GM21381 (cell line): Measurements from ENCODE around the gene PDE7B.
"Not testable (repeated sequence)": the region's sequence is repeated elsewhere in the genome, so short reads cannot be mapped to it uniquely, and the experiment has no call there.

ENCODE experiments used
- ATAC-seq: cut with Tn5 transposase; IDR thresholded peaks from one replicate; pipeline ENCODE4 v1.9.1; 2021; ENCODE audit warnings: mild to moderate bottlenecking, moderate library complexity; ENCODE audit not compliant: unreplicated experiment

The PDE7B gene

DNA sequence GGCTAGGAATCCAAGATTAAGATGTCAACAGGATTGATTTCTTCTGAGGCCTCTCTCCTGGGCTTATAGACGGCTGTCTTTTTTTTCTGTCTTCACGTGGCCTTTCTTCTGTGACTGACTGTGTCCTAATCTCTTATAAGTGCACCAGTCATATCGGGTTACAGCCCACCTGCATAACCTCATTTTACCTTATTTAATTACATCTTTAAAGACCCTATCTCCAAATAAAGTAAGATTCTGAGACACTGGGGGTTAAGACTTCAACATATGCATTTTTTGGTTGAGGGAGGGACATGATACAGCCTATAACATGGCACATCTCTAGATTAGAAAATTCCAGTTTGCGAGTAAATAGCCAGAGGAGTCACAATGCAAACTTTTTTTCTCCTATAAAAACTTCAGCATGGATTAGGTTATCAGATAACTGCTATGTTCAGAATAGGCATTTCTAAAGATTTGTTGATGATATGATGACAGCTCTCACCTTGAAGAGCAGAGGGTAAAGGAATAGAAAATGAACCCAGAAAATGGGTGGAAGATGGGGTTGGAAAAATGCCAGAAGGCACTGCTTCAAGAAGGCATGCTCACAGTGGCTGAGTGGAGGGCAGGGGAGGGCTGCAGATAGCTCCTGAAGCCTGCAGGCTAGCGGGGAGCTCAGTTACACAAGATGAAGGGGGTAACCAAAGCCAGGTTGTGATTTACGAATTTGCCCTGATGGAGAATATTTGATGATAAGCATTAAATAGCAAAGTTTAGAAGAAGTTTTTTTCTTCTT, 8.7 kb upstream of the PDE7B start:
- ATAC-seq = no peak

DNA sequence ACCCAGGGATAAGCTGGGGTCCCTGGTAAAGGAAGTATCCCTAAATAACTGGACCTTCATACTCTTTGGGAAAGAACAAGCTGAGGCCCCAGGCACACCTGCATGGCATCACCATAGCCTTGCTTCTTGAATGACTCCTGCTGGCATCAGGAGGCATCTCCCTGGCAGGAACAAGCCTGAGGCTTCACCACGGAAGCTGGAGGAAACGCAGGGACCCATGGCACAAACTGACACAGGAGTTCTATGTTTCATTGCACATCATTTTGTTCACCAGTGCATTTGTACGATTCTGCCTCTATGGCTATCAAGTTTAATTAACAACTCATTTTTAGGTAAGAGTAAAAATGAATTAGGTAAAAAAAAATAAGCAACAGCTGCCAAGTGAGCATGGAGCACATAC, 619 bp upstream of the PDE7B start:
- no peak for ATAC-seq

GRCh38 chr6:135852746-135853145, 1.2 kb downstream of the PDE7B start:
- ATAC-seq = no peak

GRCh38 chr6:135853227-135853626, 1.7 kb downstream of the PDE7B start:
- ATAC-seq = no peak

GRCh38 chr6:135853986-135854385, 2.5 kb downstream of the PDE7B start:
- ATAC-seq = no peak

DNA sequence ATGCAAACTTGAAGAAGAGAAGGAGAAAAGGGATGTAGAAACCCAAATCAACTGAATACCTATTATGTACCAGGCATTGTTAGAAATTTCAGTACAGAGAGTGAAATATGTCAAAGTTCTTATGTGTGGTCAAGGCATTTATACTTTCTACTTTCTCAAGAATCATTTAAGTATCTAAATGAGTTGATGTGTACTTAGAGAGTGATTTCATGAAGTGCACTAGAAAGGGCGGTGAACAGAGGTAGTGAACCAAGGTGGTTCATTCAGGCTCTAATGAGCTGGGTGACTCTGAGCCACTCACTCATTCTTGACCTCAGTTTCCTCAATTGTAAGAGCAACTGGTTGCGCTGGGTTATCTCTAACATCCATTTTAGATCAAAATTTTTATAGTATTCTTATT, 3.3 kb downstream of the PDE7B start:
- ATAC-seq = no peak

GRCh38 chr6:135858931-135859330, 7.4 kb downstream of the PDE7B start:
- ATAC-seq = no peak

DNA sequence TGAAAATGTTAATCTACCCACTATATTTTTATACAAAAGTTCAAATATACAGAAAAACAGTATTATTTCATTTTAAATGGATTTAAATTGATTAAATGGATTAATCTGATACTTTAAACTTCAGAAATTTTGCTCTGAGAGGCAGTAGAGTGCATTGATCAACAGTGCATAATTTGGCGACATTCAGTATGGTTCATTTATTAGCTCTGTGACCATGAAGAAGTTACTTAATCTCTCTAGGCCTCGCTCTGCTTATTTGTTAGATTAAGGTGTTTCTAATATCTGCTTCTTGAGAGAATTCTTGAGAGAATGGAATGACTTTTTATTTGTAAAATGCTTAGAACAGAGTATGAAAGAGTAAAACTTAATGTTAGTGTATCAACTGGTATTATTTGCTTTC, 8.9 kb downstream of the PDE7B start:
- ATAC-seq = no peak

- no peak for ATAC-seq
Measured at GRCh38 chr6:135861189-135861588, 9.7 kb downstream of the PDE7B start.

DNA sequence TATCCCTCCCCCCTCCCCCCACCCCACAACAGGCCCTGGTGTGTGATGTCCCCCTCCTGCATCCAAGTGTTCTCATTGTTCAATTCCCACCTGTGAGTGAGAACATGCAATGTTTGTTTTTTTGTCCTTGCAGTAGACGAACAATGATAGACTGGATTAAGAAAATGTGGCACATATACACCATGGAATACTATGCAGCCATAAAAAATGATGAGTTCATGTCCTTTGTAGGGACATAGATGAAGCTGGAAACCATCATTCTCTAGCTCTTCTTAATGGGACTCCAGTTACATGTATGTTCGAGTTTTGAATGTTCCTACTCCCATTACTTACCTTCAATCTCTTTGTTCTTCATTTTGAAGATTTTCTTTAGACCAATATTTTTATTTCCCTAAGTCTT, 13.4 kb downstream of the PDE7B start:
- not testable (repeated sequence) for ATAC-seq

- ATAC-seq = no peak
Measured at GRCh38 chr6:135866445-135867123, 15.1 kb downstream of the PDE7B start.

DNA sequence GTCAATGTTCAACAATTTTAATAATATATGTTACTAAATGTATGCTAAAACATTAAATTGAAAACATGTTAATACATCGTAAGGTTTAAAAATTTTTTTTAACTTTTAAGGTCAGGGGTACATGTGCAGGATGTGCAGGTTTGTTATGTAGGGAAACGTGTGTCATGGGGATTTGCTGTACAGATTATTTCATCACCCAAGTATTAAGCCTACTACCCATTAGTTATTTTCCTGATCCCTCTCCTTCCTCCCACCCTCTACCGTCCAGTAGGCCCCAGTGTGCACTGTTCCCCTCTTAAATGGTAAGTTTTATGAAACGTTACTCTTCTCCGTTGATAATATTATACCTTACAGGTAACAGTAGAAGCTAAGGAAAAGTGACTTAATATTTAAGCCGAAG, 15.8 kb downstream of the PDE7B start:
- ATAC-seq = no peak

GRCh38 chr6:135869857-135870256, 18.4 kb downstream of the PDE7B start:
- no peak for ATAC-seq

- ATAC-seq = no peak
Measured at GRCh38 chr6:135870722-135871121, 19.2 kb downstream of the PDE7B start.

DNA sequence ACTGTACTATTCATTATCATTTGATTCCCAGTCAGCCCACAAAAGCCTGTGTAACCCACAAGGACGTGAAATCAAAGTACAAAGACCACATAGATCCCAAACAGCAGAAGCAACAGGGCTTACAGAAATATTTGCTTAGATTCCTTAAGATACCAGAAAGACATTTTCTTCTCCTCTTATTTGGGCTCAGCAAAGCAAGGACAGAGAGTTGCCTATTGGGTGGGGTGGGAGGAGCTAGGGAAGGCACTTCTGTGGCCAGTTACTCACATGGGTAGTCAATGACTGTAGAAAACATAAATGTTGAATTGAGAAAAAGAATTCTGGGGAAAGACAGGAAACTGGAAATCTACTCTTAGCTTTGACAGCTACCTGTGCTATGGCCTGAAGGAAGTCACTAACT, 19.8 kb downstream of the PDE7B start:
- no peak for ATAC-seq

DNA sequence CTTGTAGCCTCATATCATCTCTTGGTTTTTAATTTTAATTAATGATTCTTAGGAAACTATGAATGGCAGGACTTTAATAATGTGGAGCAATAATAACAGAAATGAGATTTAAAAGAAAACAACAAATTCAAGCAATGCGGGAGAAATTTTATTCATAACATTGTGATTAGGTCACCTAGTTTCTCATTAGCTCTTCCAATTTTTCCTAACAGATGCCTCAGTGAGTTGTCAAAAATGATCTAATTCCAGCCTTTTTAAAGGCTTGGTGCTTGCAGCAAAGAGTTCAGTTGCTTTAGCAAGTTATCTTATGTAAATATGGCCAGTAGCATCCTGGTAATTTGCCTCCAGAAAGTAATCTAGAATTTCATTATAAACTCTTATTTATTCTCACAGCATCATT, 20.4 kb downstream of the PDE7B start:
- ATAC-seq = no peak

GRCh38 chr6:135875446-135875845, 23.9 kb downstream of the PDE7B start:
- ATAC-seq = no peak

DNA sequence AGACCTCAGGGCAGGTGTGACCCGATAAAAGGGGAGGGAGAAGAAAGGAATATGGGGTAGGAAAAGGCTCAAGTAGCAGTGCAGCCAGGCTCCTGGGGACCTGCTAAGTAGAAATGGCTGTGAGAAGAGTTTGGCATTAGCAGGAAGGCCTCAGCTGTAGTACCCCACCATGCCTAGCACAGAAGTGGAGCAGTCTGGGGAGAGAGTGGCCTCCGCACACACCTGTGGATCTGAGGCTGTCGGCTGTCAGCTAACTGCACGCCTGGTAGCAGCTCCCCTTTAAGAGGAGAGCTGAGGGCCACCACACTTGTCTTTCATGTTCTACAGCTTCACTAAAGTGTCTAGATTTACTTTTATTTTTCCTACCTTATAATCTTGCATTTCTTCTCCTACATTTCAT, 24.6 kb downstream of the PDE7B start:
- ATAC-seq = no peak

DNA sequence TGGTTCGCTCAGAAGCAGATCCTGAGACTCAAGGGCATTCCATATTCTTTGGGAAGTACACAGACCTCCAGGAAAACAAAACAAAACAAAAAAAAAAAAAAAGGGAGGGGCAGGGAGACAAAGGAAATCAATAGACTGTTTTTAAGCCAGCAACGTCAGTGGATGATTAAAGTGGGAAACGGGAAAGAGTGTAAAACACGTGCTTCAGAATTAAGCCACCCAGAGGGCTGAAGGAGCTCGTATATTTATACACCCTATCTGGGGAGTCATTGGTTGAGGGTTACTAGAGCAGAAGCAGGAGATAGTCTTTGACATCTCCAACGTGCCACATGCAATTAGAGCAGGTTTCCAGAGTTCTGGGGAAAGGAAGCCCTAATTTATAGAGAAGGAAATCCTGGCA, 26.2 kb downstream of the PDE7B start:
- ATAC-seq = no peak

DNA sequence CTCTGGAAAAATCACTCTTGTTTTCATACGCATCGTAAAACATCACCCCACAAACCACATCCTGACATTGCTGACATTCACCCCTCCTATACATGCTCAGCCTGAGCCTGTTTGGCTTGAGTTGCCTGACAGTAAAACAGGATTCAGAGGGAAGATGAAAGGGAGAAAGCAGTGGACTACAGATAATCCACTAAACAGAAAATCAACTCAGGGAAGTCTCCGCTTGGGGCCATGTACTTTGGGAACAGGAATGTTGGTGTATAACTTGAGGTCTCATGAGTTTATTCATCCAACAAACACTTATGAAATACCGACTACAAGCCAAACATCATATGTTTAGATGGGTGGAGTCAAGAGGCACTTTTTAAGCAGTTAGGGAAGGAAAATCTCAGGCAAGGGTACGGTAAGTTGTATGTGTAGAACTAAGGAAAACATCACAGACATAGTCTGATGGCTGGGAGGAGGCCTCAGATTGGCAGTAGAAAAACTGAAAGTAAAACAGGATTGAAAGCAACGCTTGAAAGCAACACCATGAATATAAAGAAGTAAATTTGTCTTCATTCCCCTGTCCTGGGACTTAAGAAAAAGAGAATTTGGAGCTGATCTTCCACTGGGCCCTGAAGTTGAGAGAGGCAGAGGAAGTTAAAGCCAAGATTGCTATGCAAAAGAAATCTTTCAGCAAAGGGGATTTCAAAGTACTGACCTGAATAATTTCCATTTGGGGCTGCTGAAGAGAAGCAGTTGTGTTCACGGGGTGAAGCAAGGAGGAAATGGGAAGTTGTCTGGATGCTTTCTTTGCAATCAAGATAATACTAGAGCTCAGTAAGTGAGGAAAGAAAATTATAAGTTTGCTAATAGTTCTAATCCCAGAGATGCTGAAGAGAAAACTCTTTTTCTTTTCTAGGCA, 28.8 kb downstream of the PDE7B start:
- peak; percentile 92 for ATAC-seq

DNA sequence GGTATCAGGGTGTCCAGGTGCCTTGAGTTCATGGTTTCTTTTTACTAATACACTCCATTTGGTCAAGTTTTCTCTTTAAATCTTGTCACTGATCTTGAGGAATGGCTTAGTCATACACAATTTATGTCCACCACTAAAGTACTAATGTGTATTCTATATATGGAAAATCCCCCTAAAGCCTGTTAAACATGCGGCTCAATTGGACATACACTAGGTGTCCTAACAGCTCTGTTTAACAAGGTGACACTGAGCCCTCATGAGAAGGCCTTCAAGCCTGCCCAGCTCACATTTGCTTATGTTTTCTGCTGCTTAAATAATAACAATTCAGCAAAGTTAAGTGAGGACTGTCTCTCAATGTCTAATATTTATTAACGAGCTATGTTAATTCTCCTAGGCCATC, 31.5 kb downstream of the PDE7B start:
- ATAC-seq = no peak

DNA sequence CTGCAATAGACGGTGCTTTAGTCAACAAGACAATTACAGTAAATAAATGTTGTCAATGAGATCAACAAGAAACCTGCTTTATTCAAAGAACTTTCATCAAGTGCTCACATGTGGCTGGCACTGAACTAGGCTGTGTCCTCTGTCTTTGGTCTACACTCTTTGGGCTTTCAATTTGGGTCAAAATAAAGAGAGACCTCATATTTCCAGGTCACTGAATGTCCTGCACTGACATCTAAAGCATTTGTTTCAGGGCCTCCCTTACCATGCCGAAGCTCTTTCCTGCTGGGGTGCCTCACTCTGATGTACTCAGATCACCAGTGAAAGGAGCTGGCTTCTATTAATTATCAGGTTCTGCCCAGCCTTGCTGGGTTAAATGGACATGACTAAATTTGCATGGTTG, 32.0 kb downstream of the PDE7B start:
- ATAC-seq = no peak
